ENCODE data around the gene LYPLAL1. TPM values are rescaled to one million over a fixed set of nuclear protein-coding genes. Genes with fewer than 3 reads are reported as not detected.

Gene LYPLAL1
- total and polyA plus RNA-seq, 4 donors: 11.9 to 49.6 (median 32.8) TPM

GRCh38 chr1:219174460-219175211 is 958 bp downstream of the LYPLAL1 start:
- Histone ChIP-seq H3K27ac (ENCODE audit: low read depth in 1 of 2, low read length in 1 of 2) (peak overlapping the region; percentile 78 to 83), H3K27me3 (ENCODE audit: control insufficient read depth in 3 of 3, insufficient read depth in 3 of 3, low read length in 2 of 3) (no peaks in the 10 kb centered on the region), H3K4me3 (peak overlapping the region; percentile 77), H3K4me1 (ENCODE audit: control insufficient read depth in 5 of 5, insufficient read depth in 5 of 5, low read length in 5 of 5) (peaks cover 0 to 30% (median 2%) of the 10 kb centered on the region in 5 donors), H3K9me3 (ENCODE audit: control insufficient read depth in 4 of 4, insufficient read depth in 3 of 4, low read length in 3 of 4) (peaks cover 0 to 2% (median under 1%) of the 10 kb centered on the region in 4 donors), H3K36me3 (ENCODE audit: control insufficient read depth in 4 of 4, insufficient read depth in 4 of 4, low read length in 4 of 4) (peaks cover 0 to 14% (median 4%) of the 10 kb centered on the region in 4 donors), H3K9ac (ENCODE audit: insufficient read depth in 1 of 2, low read length in 2 of 2) (peak overlapping the region; percentile 79 to 84)
- peak; percentile 29 to 81 (median 70) for DNase-seq
- peak; percentile 9 for ATAC-seq (ENCODE audit: insufficient read depth, low FRiP score)
- WGBS, 2 donors: 27 to 28% methylated on average over 11 of the region's 11 CpGs
- TF ChIP-seq CTCF (IDR thresholded peaks at IDR 0.05; ENCODE audit: control extremely low read depth, extremely low read depth): no peak

- Histone ChIP-seq H3K4me3 (no peak overlapping the region), H3K4me1 (ENCODE audit: control insufficient read depth in 5 of 5, insufficient read depth in 5 of 5, low read length in 5 of 5) (peaks cover 0 to 30% (median 2%) of the 10 kb centered on the region in 5 donors), H3K9me3 (ENCODE audit: control insufficient read depth in 4 of 4, insufficient read depth in 3 of 4, low read length in 3 of 4) (peaks cover 0 to 2% (median under 1%) of the 10 kb centered on the region in 4 donors), H3K36me3 (ENCODE audit: control insufficient read depth in 4 of 4, insufficient read depth in 4 of 4, low read length in 4 of 4) (peaks cover 2 to 18% (median 4%) of the 10 kb centered on the region in 4 donors), H3K27me3 (ENCODE audit: control insufficient read depth in 3 of 3, insufficient read depth in 3 of 3, low read length in 2 of 3) (no peaks in the 10 kb centered on the region), H3K9ac (ENCODE audit: insufficient read depth in 1 of 2, low read length in 2 of 2) (peak overlapping the region in 1 of 2 donors; percentile 79), H3K27ac (ENCODE audit: low read depth in 1 of 2, low read length in 1 of 2) (peak overlapping the region; percentile 53 to 83)
- DNase-seq (no peak), ATAC-seq (ENCODE audit: insufficient read depth, low FRiP score) (no peak)
- TF ChIP-seq CTCF (IDR thresholded peaks at IDR 0.05; ENCODE audit: control extremely low read depth, extremely low read depth): no peak
- WGBS, 2 donors: 73 to 89% methylated on average over 3 of the region's 3 CpGs
Observed at GRCh38 chr1:219175212-219175564, 1.5 kb downstream of the LYPLAL1 start.

DNA sequence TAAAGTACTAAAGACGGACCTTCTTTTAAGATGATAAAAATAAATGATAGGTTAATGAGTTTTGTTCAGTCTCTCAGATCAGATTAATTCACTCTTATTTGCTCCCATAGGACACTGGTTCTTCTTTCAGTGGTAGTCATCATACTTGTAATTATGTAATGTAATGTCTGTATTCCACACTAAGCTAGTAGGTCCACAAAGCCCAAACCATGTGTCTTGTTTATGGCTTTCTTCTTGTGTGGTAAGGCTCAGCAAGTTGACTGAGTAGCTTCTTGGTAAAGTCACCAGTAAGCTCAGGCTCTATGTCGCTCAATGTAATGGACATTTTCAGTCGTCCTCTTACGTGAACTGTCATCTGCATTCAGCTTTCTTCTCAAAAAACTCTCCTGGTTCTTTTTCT is 2.5 kb downstream of the LYPLAL1 start:
- peaks cover 0 to 29% (median 2%) of the 10 kb centered on the region in 5 donors for H3K4me1 ChIP-seq (ENCODE audit: control insufficient read depth in 5 of 5, insufficient read depth in 5 of 5, low read length in 5 of 5)
- no peak overlapping the region for H3K4me3 ChIP-seq
- peaks cover 0 to 2% (median under 1%) of the 10 kb centered on the region in 4 donors for H3K9me3 ChIP-seq (ENCODE audit: control insufficient read depth in 4 of 4, insufficient read depth in 3 of 4, low read length in 3 of 4)
- H3K36me3 ChIP-seq (ENCODE audit: control insufficient read depth in 4 of 4, insufficient read depth in 4 of 4, low read length in 4 of 4): peaks cover 2 to 18% (median 4%) of the 10 kb centered on the region in 4 donors
- DNase-seq: no peak
- H3K27me3 ChIP-seq (ENCODE audit: control insufficient read depth in 3 of 3, insufficient read depth in 3 of 3, low read length in 2 of 3): no peaks in the 10 kb centered on the region
- peak overlapping the region in 1 of 2 donors; percentile 66 for H3K27ac ChIP-seq (ENCODE audit: low read depth in 1 of 2, low read length in 1 of 2)
- WGBS, 2 donors: 93 to 98% methylated on average over 4 of the region's 4 CpGs
- ATAC-seq (ENCODE audit: insufficient read depth, low FRiP score): no peak
- no peak overlapping the region for H3K9ac ChIP-seq (ENCODE audit: insufficient read depth in 1 of 2, low read length in 2 of 2)
- TF ChIP-seq CTCF (IDR thresholded peaks at IDR 0.05; ENCODE audit: control extremely low read depth, extremely low read depth): no peak
